Activated CD4-positive, CD25-positive, alpha-beta regulatory T cell treated with anti-CD3 and anti-CD28 coated beads, Interleukin-2, amount 50 U/mL, for 16 hours (primary cell): ENCODE results near the gene GUCA2A.

ENCODE experiments used
- DNase-seq: peaks from one replicate; pipeline ENCODE4 v3.0.0-alpha.2; 2020; ENCODE audit warnings: low read depth, low spot score

The GUCA2A gene

GRCh38 chr1:42177541-42177981 is 13.0 kb upstream of the GUCA2A start:
- DNase-seq: no peak

DNA sequence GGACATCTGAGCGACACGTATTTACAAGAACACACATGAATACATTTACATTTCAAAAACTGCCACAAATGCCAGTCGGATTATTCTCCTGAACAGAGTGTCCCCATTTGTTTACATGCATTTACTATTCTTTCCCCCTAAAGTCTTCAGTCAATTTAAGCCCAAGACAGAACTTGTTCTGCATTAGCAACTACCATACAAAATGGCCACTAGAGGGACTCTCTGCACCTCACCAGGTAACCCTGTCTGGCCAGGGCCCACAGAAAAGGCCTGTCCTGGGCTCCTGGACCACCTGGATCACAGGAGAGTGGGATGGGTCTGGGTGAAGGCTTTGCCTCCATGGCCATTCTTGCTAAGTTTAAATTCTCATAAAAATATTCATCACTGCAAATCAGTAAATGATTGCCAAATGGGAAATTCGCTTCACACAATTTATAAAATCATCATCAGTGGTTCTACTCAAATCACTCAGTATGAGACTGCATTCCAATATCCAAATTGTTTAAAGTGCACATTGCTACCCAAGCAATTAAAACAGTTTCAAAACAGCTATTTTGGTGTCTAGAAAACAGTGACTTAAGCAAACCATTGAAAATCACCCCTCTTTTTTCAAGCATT is 12.5 kb upstream of the GUCA2A start:
- DNase-seq: no peak

DNA sequence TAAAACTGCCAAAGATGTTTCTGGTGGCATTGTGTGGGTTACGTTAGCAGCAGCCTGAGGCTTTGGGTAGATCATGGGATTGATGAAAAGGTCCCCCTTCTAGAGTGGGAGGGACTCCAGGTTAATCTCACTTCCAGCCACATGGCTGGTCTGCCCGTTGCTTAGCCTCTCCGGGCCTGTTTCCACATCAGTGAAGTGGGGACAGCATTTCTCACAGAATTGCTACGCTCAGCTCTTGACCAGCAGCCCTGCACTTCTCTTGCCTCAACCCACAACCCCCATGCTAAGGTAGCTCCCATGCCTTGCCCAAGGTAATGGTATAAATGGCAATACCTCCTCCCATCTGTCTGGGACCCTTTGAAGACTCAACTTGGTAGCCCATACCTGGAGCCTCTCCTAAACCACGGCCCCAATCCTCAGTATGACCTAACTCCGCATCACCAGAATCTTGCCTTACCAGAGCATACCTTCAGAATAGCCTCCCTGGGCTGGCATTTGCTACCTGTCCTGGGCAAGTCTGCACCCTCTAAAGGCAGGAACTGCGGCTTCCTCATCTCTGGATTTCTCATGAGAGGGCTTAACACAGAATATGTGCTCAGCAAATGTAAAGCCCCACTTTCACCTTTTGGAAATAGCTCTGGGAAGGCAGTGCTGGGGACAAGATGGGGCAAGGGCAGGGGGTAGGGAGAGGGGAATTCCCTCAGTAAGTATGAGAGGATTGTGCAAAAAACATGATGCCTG is 10.9 kb upstream of the GUCA2A start:
- DNase-seq: no peak

DNA sequence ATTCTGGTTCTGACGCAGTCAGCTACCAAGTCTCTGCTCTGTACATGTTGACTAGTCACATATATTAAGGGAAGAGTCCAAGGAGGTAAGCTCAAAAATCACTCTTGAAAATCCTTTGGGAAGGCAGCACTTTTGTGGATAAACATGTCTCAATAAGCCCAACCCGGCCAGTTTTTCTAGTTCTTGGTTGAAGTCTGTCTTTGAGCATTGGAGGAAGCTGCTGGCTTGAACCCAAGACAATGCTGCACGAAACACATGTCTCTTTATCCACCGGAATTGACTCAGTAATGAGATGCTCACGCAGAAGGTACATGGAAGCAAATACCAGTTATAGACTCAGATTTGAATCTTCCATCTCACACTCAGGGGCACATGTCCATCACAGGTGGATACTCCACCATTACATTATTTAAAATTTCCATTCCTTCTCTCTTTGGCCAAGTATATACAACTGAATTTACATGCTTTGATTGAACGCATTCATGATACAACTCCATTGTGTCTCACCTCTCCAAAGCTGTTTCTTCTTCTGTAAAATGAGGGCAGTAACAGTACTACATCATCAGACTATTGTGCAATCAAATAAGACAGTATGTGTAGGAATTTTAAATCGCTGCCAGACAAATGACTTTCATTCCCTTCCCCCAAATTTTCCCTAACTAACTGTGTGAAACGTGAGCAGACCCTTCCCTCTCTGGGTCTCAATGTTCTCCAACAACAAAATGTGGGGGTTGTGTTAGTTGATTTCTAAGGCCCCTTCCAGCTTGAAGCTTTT is 9.6 kb upstream of the GUCA2A start:
- no peak for DNase-seq

DNA sequence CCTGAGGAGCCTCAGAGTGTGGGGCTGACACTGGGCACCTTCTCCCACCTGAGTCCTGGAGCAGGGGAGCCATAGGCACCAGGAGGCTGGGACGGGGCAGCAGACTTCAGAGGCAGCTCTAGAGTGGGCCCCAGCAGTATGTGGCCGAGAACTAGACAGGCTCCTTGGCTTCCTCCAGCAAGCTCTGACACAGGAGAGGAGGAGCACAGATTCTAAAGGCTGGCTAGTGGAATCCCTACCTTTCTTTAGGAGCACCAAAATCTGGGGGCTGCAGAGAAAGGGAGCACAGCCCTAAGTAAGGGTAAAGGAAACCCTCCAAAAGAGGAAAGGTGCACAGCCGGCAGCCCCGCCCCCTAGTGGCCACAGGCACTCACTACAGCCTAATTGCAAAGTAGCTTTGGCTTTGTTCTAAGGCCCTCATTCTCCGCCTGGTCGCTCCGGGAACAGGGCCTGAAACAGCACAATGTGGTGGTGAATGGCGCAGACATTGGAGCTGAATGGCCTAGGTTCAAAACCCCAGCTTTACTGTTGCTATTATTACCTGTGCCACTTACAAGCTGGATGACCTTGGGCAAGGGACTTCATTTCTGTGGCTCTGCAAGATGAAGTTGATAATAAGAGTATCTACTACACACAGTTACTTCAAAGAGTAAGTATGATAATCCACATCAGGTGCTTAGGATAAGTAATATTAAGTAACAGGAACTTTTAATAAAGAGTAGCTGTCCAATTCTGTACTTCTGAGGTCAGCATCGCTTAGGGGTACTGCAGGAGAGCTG is 8.8 kb upstream of the GUCA2A start:
- peak; percentile 48 for DNase-seq

- DNase-seq: no peak
Measured at GRCh38 chr1:42172381-42173133, 8.0 kb upstream of the GUCA2A start.

- no peak for DNase-seq
Measured at GRCh38 chr1:42171679-42172266, 7.2 kb upstream of the GUCA2A start.

DNA sequence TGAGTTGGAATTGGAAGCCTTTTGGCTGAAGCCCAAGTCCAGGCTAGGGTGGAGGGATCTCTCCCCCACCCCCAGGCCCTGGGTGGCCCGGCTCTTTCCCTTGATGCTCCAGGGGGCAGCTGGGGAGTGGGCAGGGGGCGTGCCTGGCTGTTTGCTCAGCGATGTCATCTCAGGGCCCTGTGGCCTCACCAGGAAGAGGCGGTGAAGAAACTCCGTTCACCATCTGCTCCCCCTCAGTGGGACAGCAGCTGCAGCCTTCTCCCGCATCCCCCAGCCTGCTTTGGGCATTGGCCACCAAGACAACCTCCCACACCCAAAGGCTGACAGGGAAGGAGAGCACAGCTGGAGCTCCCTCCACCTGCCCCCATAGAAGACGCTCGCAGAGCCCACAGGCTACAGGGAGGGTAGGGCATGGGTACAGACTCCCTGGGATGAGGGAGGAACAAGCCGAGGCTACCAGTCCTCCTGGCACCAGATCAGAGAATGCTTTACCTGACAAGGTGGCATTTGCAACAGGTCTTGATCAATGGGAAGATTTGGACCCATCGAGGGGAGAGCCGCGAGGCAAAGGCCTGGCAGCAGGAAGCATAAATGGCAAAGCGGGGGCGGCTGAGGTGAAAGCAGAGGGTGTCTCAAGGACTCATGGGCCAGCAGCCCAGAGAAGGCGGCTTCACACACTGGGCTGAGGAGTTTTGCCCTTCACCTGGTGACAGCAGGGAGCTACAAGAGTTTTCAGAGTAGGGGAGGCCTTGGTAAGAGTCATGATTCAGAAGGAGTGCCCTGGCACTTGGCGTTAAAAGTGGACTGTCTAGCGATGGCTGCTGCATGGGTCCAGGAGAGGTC is 6.5 kb upstream of the GUCA2A start:
- no peak for DNase-seq

DNA sequence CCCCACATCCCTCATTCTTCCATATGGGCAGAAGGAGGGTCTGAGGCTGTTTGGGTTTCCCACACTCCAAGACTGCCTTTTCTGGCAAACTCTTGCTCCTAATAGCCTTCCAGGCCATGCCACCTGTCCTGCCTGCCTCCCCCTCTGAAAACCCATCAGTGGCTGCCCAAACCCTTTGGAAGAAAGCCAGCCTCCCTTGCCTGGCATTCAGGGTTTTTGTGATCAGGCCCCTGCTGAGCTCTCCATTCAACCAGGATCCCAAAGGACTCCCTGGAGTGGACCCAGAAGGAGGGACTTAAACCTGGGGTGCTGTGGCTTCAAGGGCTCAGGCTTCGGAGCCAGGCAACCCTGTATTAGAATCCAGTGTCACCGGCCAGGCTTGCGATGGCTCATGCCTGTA is 4.2 kb upstream of the GUCA2A start:
- DNase-seq: no peak

DNA sequence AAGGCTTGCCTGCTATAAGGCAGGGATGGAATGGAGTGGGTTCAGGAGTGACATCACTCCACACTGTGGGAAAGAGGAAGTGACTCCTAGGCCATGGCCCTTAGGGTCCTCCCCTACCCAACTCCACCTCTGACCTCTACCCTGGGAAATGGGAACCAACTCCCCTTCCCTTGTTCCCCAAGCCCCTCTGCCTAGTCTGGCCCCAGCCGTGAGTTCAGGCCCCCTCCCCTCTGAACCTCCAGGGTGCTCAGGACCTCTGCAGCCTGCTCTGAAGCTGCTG is 3.8 kb upstream of the GUCA2A start:
- no peak for DNase-seq

DNA sequence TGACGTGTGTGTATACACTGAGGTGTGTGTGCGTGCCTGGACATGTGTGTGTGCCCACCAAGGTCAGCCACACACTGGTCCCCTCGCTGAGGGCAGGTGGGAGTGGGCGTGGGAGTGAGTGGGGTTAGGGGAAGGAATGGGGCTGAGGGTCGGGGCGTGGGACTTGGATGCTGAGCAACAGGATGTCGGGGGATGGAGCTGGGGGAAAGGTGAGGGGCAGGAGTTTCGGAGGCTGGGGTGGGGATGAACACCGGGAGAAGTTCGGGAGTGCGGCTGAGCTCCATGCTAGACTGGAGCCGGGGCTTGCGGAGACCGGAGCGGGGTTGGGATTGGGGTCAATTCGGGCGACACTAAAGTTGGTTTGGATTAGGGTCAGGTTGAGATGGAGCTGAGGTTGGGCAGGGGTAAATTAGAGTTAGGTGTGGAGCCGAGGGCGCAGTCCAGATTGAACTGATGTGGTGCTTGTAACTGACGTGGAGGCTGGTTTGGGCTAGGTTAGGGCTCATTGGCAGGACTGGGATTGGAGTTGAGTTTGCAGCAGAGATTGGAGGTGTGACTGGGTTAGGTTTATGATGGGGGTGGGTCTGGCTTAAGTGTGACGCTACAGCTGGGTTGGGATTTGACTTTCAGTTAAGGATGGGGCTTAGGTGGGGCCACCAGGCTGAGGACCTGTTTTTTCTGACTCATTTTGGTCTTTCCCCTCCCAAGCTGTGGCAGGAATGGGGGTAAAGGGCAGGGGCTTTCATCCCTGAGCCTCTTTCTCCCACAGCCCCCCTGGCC is 3.3 kb upstream of the GUCA2A start:
- no peak for DNase-seq

- DNase-seq: no peak
Measured at GRCh38 chr1:42165511-42166210, 1.1 kb upstream of the GUCA2A start.

GRCh38 chr1:42163536-42164503 is 725 bp downstream of the GUCA2A start:
- no peak for DNase-seq

- no peak for DNase-seq
Measured at GRCh38 chr1:42163114-42163513, 1.4 kb downstream of the GUCA2A start.

GRCh38 chr1:42162181-42162580 is 2.4 kb downstream of the GUCA2A start:
- DNase-seq: no peak

DNA sequence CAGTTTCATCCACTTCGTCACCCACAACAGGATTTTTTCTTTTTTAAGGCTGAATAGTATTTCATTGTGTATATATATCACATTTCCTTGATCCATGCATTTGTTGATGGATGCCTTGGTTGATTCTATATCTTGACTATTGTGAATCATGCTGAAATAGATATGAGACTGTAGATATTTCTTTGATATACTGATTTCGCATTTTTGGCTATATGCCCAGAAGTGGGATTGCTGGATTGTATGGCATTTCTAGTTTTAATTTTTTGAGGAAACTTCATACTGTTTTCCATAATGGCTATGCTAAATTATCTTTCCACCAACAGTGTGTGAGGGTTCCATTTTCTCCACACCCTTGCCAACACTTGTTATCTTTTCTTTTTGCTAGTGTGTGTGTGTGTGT is 6.4 kb downstream of the GUCA2A start:
- DNase-seq: no peak

- no peak for DNase-seq
Measured at GRCh38 chr1:42157667-42158066, 6.9 kb downstream of the GUCA2A start.

- no peak for DNase-seq
Measured at GRCh38 chr1:42155362-42155761, 9.2 kb downstream of the GUCA2A start.
